Spleen (tissue), 11 donors: Measurements from ENCODE around the gene IRGM. TPM values are rescaled to one million over a fixed set of nuclear protein-coding genes. Genes with fewer than 3 reads are reported as not detected.

Experiments used
- DNase-seq: peaks from one replicate; pipeline ENCODE4 v3.0.0-alpha.2; 2020
- H3K27ac ChIP-seq, 8 donors: fragments of 200-600 bp; sonication (generic) in 7 of 8; 1 replicate in 4 of 8; 2 replicates in 4 of 8; pipeline versions ENCODE4 v1.5.0 to v1.8.0; 2016 to 2021; ENCODE audit warnings: inconsistent platforms in 4 of 8, mild to moderate bottlenecking in 4 of 8, moderate library complexity in 1 of 8
- H3K27me3 ChIP-seq, 7 donors: fragments of 200-600 bp; sonication (generic) in 6 of 7; replicated peaks in 1 of 7; 1 replicate in 4 of 7; 2 replicates in 3 of 7; pipeline versions ENCODE4 v1.5.0 to v1.8.0; 2016 to 2021; ENCODE audit warnings: inconsistent platforms in 3 of 7, mild to moderate bottlenecking in 1 of 7
- H3K36me3 ChIP-seq, 6 donors: fragments of 200-600 bp; sonication (generic) in 5 of 6; 1 replicate in 4 of 6; 2 replicates in 2 of 6; pipeline versions ENCODE4 v1.5.0 to v1.8.0; 2016 to 2021; ENCODE audit warnings: inconsistent platforms in 2 of 6
- H3K4me1 ChIP-seq, 6 donors: fragments of 200-600 bp; sonication (generic) in 5 of 6; 1 replicate in 3 of 6; 2 replicates in 3 of 6; pipeline versions ENCODE4 v1.5.0 to v1.8.0; 2016 to 2021; ENCODE audit warnings: inconsistent platforms in 3 of 6
- H3K4me3 ChIP-seq, 8 donors: fragments of 200-600 bp; sonication (generic) in 7 of 8; 1 replicate in 4 of 8; 2 replicates in 4 of 8; pipeline versions ENCODE4 v1.5.0 to v1.8.0; 2016 to 2021; ENCODE audit warnings: inconsistent platforms in 4 of 8, mild to moderate bottlenecking in 4 of 8, moderate library complexity in 2 of 8
- H3K9me3 ChIP-seq, 8 donors: fragments of 200-600 bp; sonication (generic) in 7 of 8; 1 replicate in 4 of 8; 2 replicates in 4 of 8; pipeline versions ENCODE4 v1.5.0 to v1.8.0; 2016 to 2021; ENCODE audit warnings: inconsistent platforms in 4 of 8
- POLR2A ChIP-seq, 3 donors: fragments of 450-650 bp; IDR thresholded peaks; one replicate each; pipeline ENCODE4 v1.5.1; 2017; ENCODE audit warnings: antibody characterized with exemption in 3 of 3, mild to moderate bottlenecking in 1 of 3
- POLR2AphosphoS5 ChIP-seq, 3 donors: sonication (generic); formaldehyde crosslinking; IDR thresholded peaks; one replicate each; pipeline ENCODE4 v1.5.1; 2017; ENCODE audit warnings: antibody characterized with exemption in 3 of 3
- WGBS, 5 donors: extraction: QIAGEN DNeasy Blood & Tissue Kit in 3 of 5; methylation state at CpG; one replicate each; pipeline versions ENCODE4 v1.1.5 to v1.1.7; 2013 to 2018; 5-methylcytosine and 5-hydroxymethylcytosine counted together
- intact Hi-C: fragments of 100-400 bp; cut with DNase I; formaldehyde crosslinking; loops from one replicate; pipeline ENCODE4 v1.15.0; 2023; ENCODE audit warnings: low total_unique reads
- polyA plus RNA-seq, 3 donors: library from polyadenylated mRNA; stranded (reverse); fragments of 200-250 nt; gene quantifications; one replicate each; pipeline ENCODE4 v1.2.1, GENCODE V29; 2013
- total RNA-seq, 7 donors: library from RNA; depleted of rRNA in 3 of 7; stranded (reverse); fragments of >200 nt in 3 of 7; fragmentation: NEBNext Ultra II Directional in 4 of 7; extraction: Animal tissue kit (Norgen Biotek cat#: 25700) in 4 of 7; gene quantifications; one replicate each; pipeline versions ENCODE4 v1.1.0 to v1.2.1, GENCODE V29; 2016 to 2021
- TF ChIP-seq, protein P1 (sequence below), 11 experiments: fragments of 200-600 bp in 7 of 11; fragments of 450-650 bp in 4 of 11; sonication (generic) in 4 of 11; IDR thresholded peaks in 8 of 11; conservative IDR thresholded peaks in 3 of 11; 1 replicate in 7 of 11; 2 replicates in 4 of 11; pipeline versions ENCODE4 v1.4.0 to v1.8.0; 2016 to 2021; ENCODE audit warnings: antibody characterized with exemption in 11 of 11, inconsistent platforms in 4 of 11, mild to moderate bottlenecking in 1 of 11
- donor health status: healthy with polysubstance abuse.
- donor health status: DM: no; HTN: no; CAD: no; lungs with moderate emphysema.
- donor health status: DM: no; HTN: no; CAD: no.
- donor health status: Bipolar disorder and iron deficiency.
- donor health status: healthy.
- donor health status: DM: no; HTN: no; CAD: no.
- donor health status: DM: yes; HTN: yes; CAD: no.

IRGM gene
- total and polyA plus RNA-seq, 10 donors: 0.06 to 2.4 (median 0.72) TPM; not detected in 1

- DNase-seq: no peak
- H3K4me1 ChIP-seq: no peaks in the 10 kb centered on the region
- peaks cover 0 to 42% (median 17%) of the 10 kb centered on the region in 8 donors for H3K9me3 ChIP-seq
- no peak overlapping the region for H3K4me3 ChIP-seq
- TF ChIP-seq, protein P1, sequence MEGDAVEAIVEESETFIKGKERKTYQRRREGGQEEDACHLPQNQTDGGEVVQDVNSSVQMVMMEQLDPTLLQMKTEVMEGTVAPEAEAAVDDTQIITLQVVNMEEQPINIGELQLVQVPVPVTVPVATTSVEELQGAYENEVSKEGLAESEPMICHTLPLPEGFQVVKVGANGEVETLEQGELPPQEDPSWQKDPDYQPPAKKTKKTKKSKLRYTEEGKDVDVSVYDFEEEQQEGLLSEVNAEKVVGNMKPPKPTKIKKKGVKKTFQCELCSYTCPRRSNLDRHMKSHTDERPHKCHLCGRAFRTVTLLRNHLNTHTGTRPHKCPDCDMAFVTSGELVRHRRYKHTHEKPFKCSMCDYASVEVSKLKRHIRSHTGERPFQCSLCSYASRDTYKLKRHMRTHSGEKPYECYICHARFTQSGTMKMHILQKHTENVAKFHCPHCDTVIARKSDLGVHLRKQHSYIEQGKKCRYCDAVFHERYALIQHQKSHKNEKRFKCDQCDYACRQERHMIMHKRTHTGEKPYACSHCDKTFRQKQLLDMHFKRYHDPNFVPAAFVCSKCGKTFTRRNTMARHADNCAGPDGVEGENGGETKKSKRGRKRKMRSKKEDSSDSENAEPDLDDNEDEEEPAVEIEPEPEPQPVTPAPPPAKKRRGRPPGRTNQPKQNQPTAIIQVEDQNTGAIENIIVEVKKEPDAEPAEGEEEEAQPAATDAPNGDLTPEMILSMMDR (IDR thresholded peaks at IDR 0.05 in 8 of 11, conservative IDR thresholded peaks at IDR 0.05 in 3 of 11): no peak
- TF ChIP-seq POLR2A (IDR thresholded peaks at IDR 0.05) (no peak), POLR2AphosphoS5 (IDR thresholded peaks at IDR 0.05) (no peak)
- H3K36me3 ChIP-seq: no peaks in the 10 kb centered on the region
- WGBS, 5 donors: 41 to 75% (median 68%) methylated on average over 2 of the region's 2 CpGs
- intact Hi-C loops: no loop called here
- H3K27ac ChIP-seq: no peak overlapping the region
- no peaks in the 10 kb centered on the region for H3K27me3 ChIP-seq
Measured at GRCh38 chr5:150860246-150860821, 14.0 kb downstream of the IRGM start.

- 20 to 68% (median 50%) methylated on average over 1 of the region's 1 CpG for WGBS, 5 donors
- no peaks in the 10 kb centered on the region for H3K27me3 ChIP-seq
- no peak for DNase-seq
- H3K9me3 ChIP-seq: peaks cover 0 to 59% (median 28%) of the 10 kb centered on the region in 8 donors
- H3K4me3 ChIP-seq: no peak overlapping the region
- intact Hi-C loops: no loop called here
- no peaks in the 10 kb centered on the region for H3K36me3 ChIP-seq
- no peak overlapping the region for H3K27ac ChIP-seq
- H3K4me1 ChIP-seq: no peaks in the 10 kb centered on the region
- TF ChIP-seq POLR2A (IDR thresholded peaks at IDR 0.05): no peak
- TF ChIP-seq POLR2AphosphoS5 (IDR thresholded peaks at IDR 0.05): no peak
- TF ChIP-seq, protein P1 (IDR thresholded peaks at IDR 0.05 in 8 of 11, conservative IDR thresholded peaks at IDR 0.05 in 3 of 11): no peak
Measured at GRCh38 chr5:150862070-150862469, 15.7 kb downstream of the IRGM start.

GRCh38 chr5:150879358-150879757 is 33.0 kb downstream of the IRGM start:
- Histone ChIP-seq H3K36me3 (no peaks in the 10 kb centered on the region), H3K27me3 (no peaks in the 10 kb centered on the region), H3K4me1 (no peaks in the 10 kb centered on the region), H3K27ac (no peak overlapping the region), H3K9me3 (peaks cover 2 to 98% (median 80%) of the 10 kb centered on the region in 8 donors), H3K4me3 (no peak overlapping the region)
- no peak for DNase-seq
- TF ChIP-seq POLR2A (IDR thresholded peaks at IDR 0.05) (no peak), POLR2AphosphoS5 (IDR thresholded peaks at IDR 0.05) (no peak)
- TF ChIP-seq, protein P1 (IDR thresholded peaks at IDR 0.05 in 8 of 11, conservative IDR thresholded peaks at IDR 0.05 in 3 of 11): no peak
- intact Hi-C loops: no loop called here

GRCh38 chr5:150895431-150896428 is 49.4 kb downstream of the IRGM start:
- TF ChIP-seq POLR2A (IDR thresholded peaks at IDR 0.05): no peak
- TF ChIP-seq, protein P1 (IDR thresholded peaks at IDR 0.05 in 8 of 11, conservative IDR thresholded peaks at IDR 0.05 in 3 of 11): no peak
- TF ChIP-seq POLR2AphosphoS5 (IDR thresholded peaks at IDR 0.05): no peak
- Histone ChIP-seq H3K9me3 (peaks cover 51 to 100% (median 100%) of the 10 kb centered on the region in 8 donors), H3K4me1 (no peaks in the 10 kb centered on the region), H3K4me3 (no peak overlapping the region), H3K27me3 (no peaks in the 10 kb centered on the region), H3K36me3 (peaks cover 0 to 53% (median 33%) of the 10 kb centered on the region in 6 donors), H3K27ac (no peak overlapping the region)
- 92 to 97% (median 95%) methylated on average over 8 of the region's 8 CpGs for WGBS, 5 donors
- no peak for DNase-seq
- intact Hi-C loops: no loop called here
